ENCODE data around the gene MITF. TPM values are rescaled to one million over a fixed set of nuclear protein-coding genes. Genes with fewer than 3 reads are reported as not detected.

Gene MITF
- total RNA-seq, 4 donors from 2014 or later, result 2.1 to 9.1 (median 4.7) TPM

GRCh38 chr3:69871251-69871650, 132.0 kb downstream of the MITF start:
- TF ChIP-seq CTCF (IDR thresholded peaks at IDR 0.05) (no peak), POLR2A (IDR thresholded peaks at IDR 0.05) (no peak)
- H3K9me3 ChIP-seq, result no peaks in the 10 kb centered on the region
- H3K27ac ChIP-seq, result no peak overlapping the region
- no peaks in the 10 kb centered on the region for H3K36me3 ChIP-seq
- H3K4me3 ChIP-seq, result no peak overlapping the region
- H3K27me3 ChIP-seq, result no peaks in the 10 kb centered on the region
- no peaks in the 10 kb centered on the region for H3K4me1 ChIP-seq
- no peak for DNase-seq

- no peak for DNase-seq
- Histone ChIP-seq H3K27ac (no peak overlapping the region), H3K27me3 (no peaks in the 10 kb centered on the region), H3K4me3 (no peak overlapping the region), H3K4me1 (no peaks in the 10 kb centered on the region), H3K9me3 (no peaks in the 10 kb centered on the region), H3K36me3 (no peaks in the 10 kb centered on the region)
- TF ChIP-seq CTCF (IDR thresholded peaks at IDR 0.05), result no peak
- no peak for TF ChIP-seq POLR2A (IDR thresholded peaks at IDR 0.05)
Observed at GRCh38 chr3:69871868-69872267, 132.6 kb downstream of the MITF start.

DNA sequence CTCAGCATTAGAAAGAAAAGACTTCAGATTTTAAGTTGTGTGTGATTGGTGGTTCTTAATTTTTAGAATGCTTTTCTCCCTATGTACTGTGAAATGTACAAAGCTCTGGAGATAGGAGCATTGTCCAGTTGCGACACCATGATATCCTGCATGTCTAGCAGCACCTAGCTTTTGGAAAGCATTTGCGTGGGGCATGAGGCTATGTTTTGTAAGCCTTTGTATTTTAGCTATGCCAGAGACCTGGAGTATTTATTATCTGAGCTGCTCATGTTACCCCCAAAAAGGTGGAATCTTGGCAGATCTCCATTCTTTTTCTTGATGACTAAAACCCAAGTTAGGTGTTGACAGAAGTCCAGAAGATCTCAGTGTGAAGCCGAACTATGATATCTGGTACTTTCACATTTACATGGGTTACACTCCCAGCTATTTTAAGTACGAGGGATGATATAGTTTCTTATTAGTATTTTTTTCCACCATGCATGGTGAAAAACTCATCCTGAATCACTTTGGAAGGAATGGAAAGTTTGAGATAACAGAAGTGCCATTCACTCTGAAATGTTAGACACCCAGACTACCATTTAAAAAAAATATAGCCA, 133.6 kb downstream of the MITF start:
- Histone ChIP-seq H3K9me3 (no peaks in the 10 kb centered on the region), H3K27ac (no peak overlapping the region), H3K4me3 (no peak overlapping the region), H3K4me1 (no peaks in the 10 kb centered on the region), H3K27me3 (no peaks in the 10 kb centered on the region), H3K36me3 (no peaks in the 10 kb centered on the region)
- TF ChIP-seq POLR2A (IDR thresholded peaks at IDR 0.05) (no peak), CTCF (IDR thresholded peaks at IDR 0.05) (no peak)
- DNase-seq, result no peak

GRCh38 chr3:69876073-69876472, 136.8 kb downstream of the MITF start:
- H3K9me3 ChIP-seq, result no peaks in the 10 kb centered on the region
- no peak for TF ChIP-seq POLR2A (IDR thresholded peaks at IDR 0.05)
- no peaks in the 10 kb centered on the region for H3K36me3 ChIP-seq
- DNase-seq, result no peak
- no peak overlapping the region for H3K4me3 ChIP-seq
- H3K27me3 ChIP-seq, result no peaks in the 10 kb centered on the region
- no peaks in the 10 kb centered on the region for H3K4me1 ChIP-seq
- no peak overlapping the region for H3K27ac ChIP-seq

GRCh38 chr3:69878254-69878653, 139.0 kb downstream of the MITF start:
- Histone ChIP-seq H3K4me3 (no peak overlapping the region), H3K36me3 (no peaks in the 10 kb centered on the region), H3K27me3 (no peaks in the 10 kb centered on the region), H3K4me1 (no peaks in the 10 kb centered on the region), H3K27ac (no peak overlapping the region), H3K9me3 (no peaks in the 10 kb centered on the region)
- DNase-seq, result no peak
- TF ChIP-seq CTCF (IDR thresholded peaks at IDR 0.05) (no peak), POLR2A (IDR thresholded peaks at IDR 0.05) (no peak)

DNA sequence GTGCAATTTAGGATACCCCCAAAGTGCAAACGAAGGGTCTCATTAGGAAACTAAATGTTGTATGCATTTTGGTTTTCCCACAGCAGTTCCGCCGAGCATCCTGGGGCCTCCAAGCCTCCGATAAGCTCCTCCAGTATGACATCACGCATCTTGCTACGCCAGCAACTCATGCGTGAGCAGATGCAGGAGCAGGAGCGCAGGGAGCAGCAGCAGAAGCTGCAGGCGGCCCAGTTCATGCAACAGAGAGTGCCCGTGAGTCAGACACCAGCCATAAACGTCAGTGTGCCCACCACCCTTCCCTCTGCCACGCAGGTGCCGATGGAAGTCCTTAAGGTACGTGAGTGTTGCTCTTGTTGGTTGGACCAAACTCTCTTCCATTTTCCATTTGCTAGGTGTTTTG, 139.8 kb downstream of the MITF start:
- H3K36me3 ChIP-seq, result no peaks in the 10 kb centered on the region
- H3K9me3 ChIP-seq, result no peaks in the 10 kb centered on the region
- no peak for DNase-seq
- no peak for TF ChIP-seq POLR2A (IDR thresholded peaks at IDR 0.05)
- TF ChIP-seq CTCF (IDR thresholded peaks at IDR 0.05), result no peak
- no peak overlapping the region for H3K4me3 ChIP-seq
- H3K27me3 ChIP-seq, result no peaks in the 10 kb centered on the region
- no peaks in the 10 kb centered on the region for H3K4me1 ChIP-seq
- no peak overlapping the region for H3K27ac ChIP-seq
